ENCODE measurements around the gene SLC25A53.
"Not testable (repeated sequence)": the region's sequence is repeated elsewhere in the genome, so short reads cannot be mapped to it uniquely, and the experiment has no call there.

The SLC25A53 gene

GRCh38 chrX:104134583-104135261 is 22.1 kb downstream of the SLC25A53 start:
- DNase-seq (ENCODE audit: low read depth, low spot score): no peak

GRCh38 chrX:104130808-104131207 is 26.0 kb downstream of the SLC25A53 start:
- DNase-seq (ENCODE audit: low read depth, low spot score): no peak

GRCh38 chrX:104126856-104127255 is 30.0 kb downstream of the SLC25A53 start:
- no peak for DNase-seq (ENCODE audit: low read depth, low spot score)

- DNase-seq (ENCODE audit: low read depth, low spot score): no peak
Measured at GRCh38 chrX:104122829-104123228, 34.0 kb downstream of the SLC25A53 start.

- DNase-seq (ENCODE audit: low read depth, low spot score): no peak
Measured at GRCh38 chrX:104118765-104119164, 38.0 kb downstream of the SLC25A53 start.

- DNase-seq (ENCODE audit: low read depth, low spot score): no peak
Measured at GRCh38 chrX:104117759-104118158, 39.0 kb downstream of the SLC25A53 start.

GRCh38 chrX:104113222-104113965 is 43.4 kb downstream of the SLC25A53 start:
- DNase-seq (ENCODE audit: low read depth, low spot score): peak; percentile 85

GRCh38 chrX:104112326-104112951 is 44.4 kb downstream of the SLC25A53 start, which contains the start of gene ZCCHC18:
ZCCHC18 (plus strand) TSS chrX:104112523; CDS start chrX:104114112, 1,589 bp downstream.
- peak; percentile 97 for DNase-seq (ENCODE audit: low read depth, low spot score)

GRCh38 chrX:104110491-104111240 is 46.1 kb downstream of the SLC25A53 start:
- DNase-seq (ENCODE audit: low read depth, low spot score): not testable (repeated sequence)

GRCh38 chrX:104108955-104109354 is 47.9 kb downstream of the SLC25A53 start:
- peak; percentile 39 for DNase-seq (ENCODE audit: low read depth, low spot score)

GRCh38 chrX:104105330-104106262 is 51.2 kb downstream of the SLC25A53 start:
- no peak for DNase-seq (ENCODE audit: low read depth, low spot score)

GRCh38 chrX:104104676-104105075 is 52.1 kb downstream of the SLC25A53 start:
- DNase-seq (ENCODE audit: low read depth, low spot score): no peak

GRCh38 chrX:104098919-104099318 is 57.9 kb downstream of the SLC25A53 start:
- no peak for DNase-seq (ENCODE audit: low read depth, low spot score)

GRCh38 chrX:104098151-104098808 is 58.5 kb downstream of the SLC25A53 start:
- no peak for DNase-seq (ENCODE audit: low read depth, low spot score)

- no peak for DNase-seq (ENCODE audit: low read depth, low spot score)
Measured at GRCh38 chrX:104085919-104086318, 70.9 kb downstream of the SLC25A53 start.

- no peak for DNase-seq (ENCODE audit: low read depth, low spot score)
Measured at GRCh38 chrX:104085477-104085876, 71.3 kb downstream of the SLC25A53 start.

- no peak for DNase-seq (ENCODE audit: low read depth, low spot score)
Measured at GRCh38 chrX:104084534-104085277, 72.1 kb downstream of the SLC25A53 start.

- no peak for DNase-seq (ENCODE audit: low read depth, low spot score)
Measured at GRCh38 chrX:104084063-104084462, 72.7 kb downstream of the SLC25A53 start.

GRCh38 chrX:104077854-104078253 is 79.0 kb downstream of the SLC25A53 start:
- DNase-seq (ENCODE audit: low read depth, low spot score): not testable (repeated sequence)

Measured in ELF-1 (cell line).